Right forelimb (tissue), 1 donor: ENCODE measurements around the gene NBAS.
"Not testable (repeated sequence)": the region's sequence is repeated elsewhere in the genome, so short reads cannot be mapped to it uniquely, and the experiment has no call there.

Experiments used
- DNase-seq: peaks from one replicate; pipeline ENCODE4 v3.0.0-alpha.2; 2018

The NBAS gene

GRCh38 chr2:15299904-15300520, 261.1 kb downstream of the NBAS start:
- DNase-seq: no peak

- DNase-seq: no peak
Observed at GRCh38 chr2:15298770-15299169, 262.4 kb downstream of the NBAS start.

- no peak for DNase-seq
Observed at GRCh38 chr2:15293262-15293937, 267.7 kb downstream of the NBAS start.

GRCh38 chr2:15287447-15288184, 273.5 kb downstream of the NBAS start:
- no peak for DNase-seq

GRCh38 chr2:15284614-15285013, 276.5 kb downstream of the NBAS start:
- DNase-seq: no peak

- no peak for DNase-seq
Observed at GRCh38 chr2:15281681-15282080, 279.5 kb downstream of the NBAS start.

GRCh38 chr2:15279201-15279876, 281.8 kb downstream of the NBAS start:
- no peak for DNase-seq

GRCh38 chr2:15278296-15278695, 282.8 kb downstream of the NBAS start:
- DNase-seq: no peak

- DNase-seq: no peak
Observed at GRCh38 chr2:15275346-15275745, 285.8 kb downstream of the NBAS start.

GRCh38 chr2:15273452-15273851, 287.7 kb downstream of the NBAS start:
- no peak for DNase-seq

- DNase-seq: no peak
Observed at GRCh38 chr2:15272942-15273341, 288.2 kb downstream of the NBAS start.

GRCh38 chr2:15271941-15272542, 289.1 kb downstream of the NBAS start:
- DNase-seq: no peak

- DNase-seq: no peak
Observed at GRCh38 chr2:15271276-15271675, 289.9 kb downstream of the NBAS start.

- DNase-seq: no peak
Observed at GRCh38 chr2:15269043-15269442, 292.1 kb downstream of the NBAS start.

GRCh38 chr2:15265889-15266288, 295.2 kb downstream of the NBAS start:
- no peak for DNase-seq

GRCh38 chr2:15263976-15264685, 297.0 kb downstream of the NBAS start:
- DNase-seq: no peak

GRCh38 chr2:15262792-15263191, 298.3 kb downstream of the NBAS start:
- DNase-seq: no peak

- no peak for DNase-seq
Observed at GRCh38 chr2:15260835-15261234, 300.3 kb downstream of the NBAS start.

GRCh38 chr2:15260196-15260595, 300.9 kb downstream of the NBAS start:
- no peak for DNase-seq

GRCh38 chr2:15259356-15259756, 301.8 kb downstream of the NBAS start:
- no peak for DNase-seq

- DNase-seq: not testable (repeated sequence)
Observed at GRCh38 chr2:15258385-15258784, 302.7 kb downstream of the NBAS start.

- no peak for DNase-seq
Observed at GRCh38 chr2:15253835-15254286, 307.3 kb downstream of the NBAS start.
